IPS DF 6.9 (cell line): ENCODE measurements around the gene NFKBIB.

Source experiments
- DNase-seq: peaks from one replicate; pipeline ENCODE4 v3.0.0-alpha.2; 2013; ENCODE audit warnings: low read depth, low spot score
- H3K27ac ChIP-seq: one replicate; pipeline ENCODE4 v1.5.1; 2013; ENCODE audit warnings: low read length, control low read depth
- H3K27me3 ChIP-seq: 2 replicates; pipeline ENCODE4 v1.6.1; 2013; ENCODE audit warnings: mild to moderate bottlenecking, low read length; ENCODE audit not compliant: control insufficient read depth, insufficient read depth
- H3K36me3 ChIP-seq: 2 replicates; pipeline ENCODE4 v1.6.1; 2013; ENCODE audit warnings: low read length; ENCODE audit not compliant: control insufficient read depth, insufficient read depth
- H3K4me1 ChIP-seq: 2 replicates; pipeline ENCODE4 v1.6.1; 2013; ENCODE audit warnings: low read length; ENCODE audit not compliant: control insufficient read depth, insufficient read depth
- H3K4me3 ChIP-seq: 2 replicates; pipeline ENCODE4 v1.5.1; 2013; ENCODE audit warnings: mild to moderate bottlenecking, low read length
- H3K9me3 ChIP-seq: 2 replicates; pipeline ENCODE4 v1.6.1; 2013; ENCODE audit warnings: low read length, inconsistent platforms; ENCODE audit not compliant: control insufficient read depth, insufficient read depth
- WGBS: extraction: QIAGEN DNeasy Blood & Tissue Kit; methylation state at CpG from one replicate; pipeline ENCODE4 v1.1.7; 2013; ENCODE audit warnings: mixed read lengths, missing lambda C conversion rate; ENCODE audit not compliant: insufficient read length, insufficient coverage; 5-methylcytosine and 5-hydroxymethylcytosine counted together

NFKBIB gene

DNA sequence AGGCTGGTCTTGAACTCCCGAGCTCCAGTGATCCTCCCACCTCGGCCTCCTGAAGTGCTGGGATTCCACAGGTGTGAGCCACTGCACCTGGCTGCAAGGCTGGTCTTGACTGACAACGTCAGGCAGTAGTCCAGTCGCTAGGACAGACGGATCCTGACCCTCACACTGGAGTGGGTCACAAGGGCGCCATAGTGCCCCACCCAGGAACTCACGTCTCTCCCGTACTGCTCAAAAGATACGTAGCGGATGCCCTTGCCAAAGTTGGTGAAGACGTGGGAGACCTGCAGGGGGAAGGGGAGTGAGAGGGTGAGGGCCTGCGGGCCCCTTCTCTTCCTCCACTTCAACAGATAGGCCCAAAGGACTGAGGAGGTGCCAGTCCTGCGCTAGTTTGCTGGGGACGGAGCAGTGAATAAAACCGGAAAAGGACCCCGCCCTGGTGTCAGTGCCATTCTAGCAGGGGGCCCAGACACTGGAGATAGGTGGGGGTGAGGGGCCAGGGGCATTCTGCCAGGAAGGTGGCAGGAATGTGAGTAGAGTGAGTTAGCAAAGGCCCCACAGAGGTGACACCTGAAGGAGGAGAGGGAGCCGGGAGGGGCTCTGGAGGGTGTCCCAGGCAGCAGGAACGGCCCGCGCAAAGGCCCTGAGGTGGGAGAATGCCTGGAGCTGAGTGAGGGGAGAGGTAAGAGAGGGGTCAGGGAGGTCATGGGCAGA, 42.9 kb downstream of the NFKBIB start:
- Histone ChIP-seq H3K4me1 (peaks cover 2% of the 10 kb centered on the region; the same call in 1 of the 2 replicates), H3K36me3 (peaks cover 3% of the 10 kb centered on the region), H3K4me3 (no peak overlapping the region), H3K27ac (no peak overlapping the region), H3K9me3 (no peaks in the 10 kb centered on the region), H3K27me3 (no peaks in the 10 kb centered on the region)
- no CpG with 5 or more reads among the region's 20 CpGs for WGBS
- DNase-seq: no peak

DNA sequence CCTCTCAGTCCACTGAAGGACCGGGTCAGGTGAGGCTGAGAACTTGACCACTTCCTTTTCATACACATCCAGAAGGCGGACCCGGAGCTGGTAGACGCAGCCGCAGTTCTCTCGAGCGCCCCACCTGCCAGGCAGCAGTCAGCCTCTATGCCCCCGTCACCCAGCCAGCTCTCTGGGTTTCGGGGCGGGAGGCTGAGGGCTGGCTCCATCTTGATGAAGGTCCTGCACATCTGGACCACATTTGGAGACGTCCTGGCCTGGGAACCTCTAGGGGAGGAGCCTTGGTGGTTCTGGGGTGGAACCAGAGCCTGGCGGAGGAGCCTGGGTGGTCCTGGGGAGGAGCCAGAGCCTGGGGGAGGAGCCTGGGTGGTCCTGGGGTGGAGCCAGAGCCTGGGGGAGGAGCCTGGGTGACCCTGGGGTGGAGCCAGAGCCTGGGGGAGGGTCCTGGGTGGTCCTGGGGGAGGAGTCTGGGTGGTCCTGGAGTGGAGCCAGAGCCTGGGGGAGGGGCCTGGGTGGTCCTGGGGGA, 45.3 kb downstream of the NFKBIB start:
- Histone ChIP-seq H3K9me3 (no peaks in the 10 kb centered on the region), H3K4me1 (peaks cover 4% of the 10 kb centered on the region), H3K27ac (no peak overlapping the region), H3K4me3 (no peak overlapping the region), H3K27me3 (no peaks in the 10 kb centered on the region), H3K36me3 (peaks cover 3% of the 10 kb centered on the region)
- no peak for DNase-seq
- WGBS: no CpG with 5 or more reads among the region's 12 CpGs

DNA sequence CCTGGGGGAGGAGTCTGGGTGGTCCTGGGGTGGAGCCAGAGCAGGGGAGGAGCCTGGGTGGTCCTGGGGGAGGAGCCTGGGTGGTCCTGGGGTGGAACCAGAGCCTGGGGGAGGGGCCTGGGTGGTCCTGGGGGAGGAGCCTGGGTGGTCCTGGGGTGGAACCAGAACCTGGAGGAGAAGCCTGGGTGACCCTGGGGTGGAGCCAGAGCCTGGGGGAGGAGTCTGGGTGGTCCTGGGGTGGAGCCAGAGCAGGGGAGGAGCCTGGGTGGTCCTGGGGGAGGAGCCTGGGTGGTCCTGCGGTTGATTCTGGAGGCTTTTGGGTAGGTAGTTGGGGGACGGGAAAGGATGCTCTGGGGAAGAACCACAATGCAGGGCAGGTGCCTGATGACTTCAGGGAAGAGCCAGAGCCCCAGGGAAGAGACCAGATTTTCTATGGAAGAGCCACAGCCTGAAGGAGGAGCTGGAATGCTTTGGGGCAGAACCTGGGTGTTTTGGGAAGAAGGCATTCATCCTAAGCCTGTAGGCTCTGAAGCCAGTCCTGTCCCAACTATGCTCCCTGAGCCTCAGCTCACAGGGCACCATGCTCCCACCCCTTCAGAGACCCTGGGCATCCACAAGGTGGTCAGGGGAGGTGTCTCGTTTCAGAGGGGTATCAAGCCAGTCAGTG, 45.9 kb downstream of the NFKBIB start:
- no CpG with 5 or more reads among the region's 3 CpGs for WGBS
- H3K9me3 ChIP-seq: no peaks in the 10 kb centered on the region
- H3K27me3 ChIP-seq: no peaks in the 10 kb centered on the region
- peaks cover 3% of the 10 kb centered on the region for H3K36me3 ChIP-seq
- H3K4me1 ChIP-seq: peaks cover 8% of the 10 kb centered on the region
- H3K27ac ChIP-seq: no peak overlapping the region
- H3K4me3 ChIP-seq: no peak overlapping the region
- DNase-seq: no peak

DNA sequence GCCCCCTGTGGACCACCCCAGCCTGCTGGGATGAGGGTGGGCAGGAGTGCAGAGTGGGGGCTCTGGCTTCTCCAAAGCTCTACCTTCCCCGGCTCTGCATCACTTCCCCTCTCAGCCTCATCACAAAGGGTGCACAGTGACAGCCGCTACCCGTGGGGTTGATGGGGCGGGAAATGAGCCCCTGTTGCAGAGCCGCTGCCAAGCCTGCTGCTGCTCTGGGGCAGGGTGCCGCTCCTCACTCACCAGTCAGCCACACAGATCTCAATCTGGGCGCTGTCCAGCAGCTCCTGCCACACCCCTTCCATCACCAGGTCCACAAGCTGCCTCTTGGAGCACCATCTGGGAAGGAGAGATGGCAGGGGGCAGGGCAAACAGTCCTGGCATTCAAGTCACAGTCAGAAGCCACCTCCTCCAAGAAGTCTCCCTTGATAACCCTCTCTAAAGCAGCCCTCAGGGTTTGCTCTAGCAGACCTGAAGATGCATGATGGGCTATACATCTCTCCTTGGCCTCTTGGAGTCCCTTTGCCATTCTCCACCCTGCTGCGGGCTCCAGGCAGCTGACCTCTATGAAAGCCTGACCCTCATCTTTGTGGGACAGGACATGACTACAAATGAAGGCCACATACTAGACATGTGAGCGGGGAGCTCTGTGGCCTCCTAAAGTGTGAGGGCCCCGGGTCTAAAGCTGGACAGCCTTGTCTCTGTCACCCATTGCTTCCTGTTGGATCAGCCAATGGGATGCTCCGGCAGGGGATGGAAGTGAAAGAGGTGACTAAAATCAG, 46.7 kb downstream of the NFKBIB start:
- WGBS: no CpG with 5 or more reads among the region's 11 CpGs
- no peak for DNase-seq
- H3K36me3 ChIP-seq: peaks cover 3% of the 10 kb centered on the region
- peaks cover 8% of the 10 kb centered on the region for H3K4me1 ChIP-seq
- no peaks in the 10 kb centered on the region for H3K9me3 ChIP-seq
- no peak overlapping the region for H3K4me3 ChIP-seq
- H3K27me3 ChIP-seq: no peaks in the 10 kb centered on the region
- H3K27ac ChIP-seq: no peak overlapping the region

DNA sequence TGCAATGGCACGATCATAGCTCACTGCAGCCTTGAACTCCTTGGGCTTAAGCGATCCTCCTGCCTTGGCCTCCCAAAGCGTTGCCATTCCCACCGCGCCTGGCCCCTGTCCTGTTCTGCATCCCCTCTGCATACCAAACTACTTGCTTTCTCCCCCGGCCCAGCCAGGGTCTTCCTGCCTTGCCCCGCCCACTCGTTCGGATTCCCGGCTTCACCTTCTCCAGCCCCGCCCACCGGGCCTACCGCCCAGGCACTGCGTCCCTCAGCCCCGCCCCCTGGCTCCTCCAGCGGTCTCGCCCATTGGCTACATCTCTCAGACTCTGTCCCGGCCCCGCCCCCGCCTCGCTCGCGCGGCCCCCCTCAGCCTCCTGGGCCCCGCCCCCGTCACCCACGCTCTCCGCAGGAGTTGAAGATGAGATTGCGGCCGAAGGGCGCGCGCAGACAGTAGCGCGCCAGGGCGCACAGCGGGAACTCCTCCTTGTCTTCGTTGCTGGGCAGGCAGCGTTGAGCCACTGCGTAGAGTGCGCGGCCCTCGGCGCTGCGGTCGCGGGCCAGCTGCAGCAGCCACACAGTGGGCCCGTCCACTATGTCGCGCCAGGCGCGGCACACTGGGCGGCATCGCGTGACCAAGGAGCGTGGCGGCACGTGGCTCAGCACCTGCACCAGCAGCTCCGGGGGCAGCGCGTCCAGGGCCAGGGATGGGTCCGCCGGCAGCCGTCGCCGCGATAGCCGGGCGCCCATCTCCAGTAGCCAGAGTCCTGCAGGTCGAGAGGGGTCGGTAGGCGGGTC, 50.0 kb downstream of the NFKBIB start:
- WGBS: no CpG with 5 or more reads among the region's 72 CpGs
- no peaks in the 10 kb centered on the region for H3K9me3 ChIP-seq
- no peaks in the 10 kb centered on the region for H3K27me3 ChIP-seq
- peak overlapping the region; percentile 61 for H3K4me3 ChIP-seq
- no peak overlapping the region for H3K27ac ChIP-seq
- H3K36me3 ChIP-seq: peaks cover 3% of the 10 kb centered on the region
- peak; percentile 95 for DNase-seq
- H3K4me1 ChIP-seq: peaks cover 5% of the 10 kb centered on the region

DNA sequence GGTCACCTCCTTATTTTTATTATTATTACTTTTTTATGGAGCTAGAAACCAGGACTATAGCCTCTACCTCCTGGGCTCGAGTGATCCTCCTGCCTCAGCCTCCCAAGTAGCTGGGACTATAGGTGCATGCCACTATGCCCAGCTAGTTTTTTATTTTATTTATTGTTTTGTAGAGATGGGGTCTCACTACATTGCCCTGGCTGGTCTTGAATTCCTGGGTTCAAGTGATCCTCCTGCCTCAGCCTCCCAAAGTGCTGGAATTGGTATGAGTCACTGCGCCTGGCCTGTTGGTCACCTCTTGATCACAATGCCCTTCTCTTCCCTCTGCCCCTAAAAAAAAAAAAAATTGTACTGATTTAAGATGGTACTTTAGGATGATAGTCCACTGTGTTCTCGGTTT, 51.4 kb downstream of the NFKBIB start:
- WGBS: no CpG with 5 or more reads among the region's 3 CpGs
- no peaks in the 10 kb centered on the region for H3K9me3 ChIP-seq

DNA sequence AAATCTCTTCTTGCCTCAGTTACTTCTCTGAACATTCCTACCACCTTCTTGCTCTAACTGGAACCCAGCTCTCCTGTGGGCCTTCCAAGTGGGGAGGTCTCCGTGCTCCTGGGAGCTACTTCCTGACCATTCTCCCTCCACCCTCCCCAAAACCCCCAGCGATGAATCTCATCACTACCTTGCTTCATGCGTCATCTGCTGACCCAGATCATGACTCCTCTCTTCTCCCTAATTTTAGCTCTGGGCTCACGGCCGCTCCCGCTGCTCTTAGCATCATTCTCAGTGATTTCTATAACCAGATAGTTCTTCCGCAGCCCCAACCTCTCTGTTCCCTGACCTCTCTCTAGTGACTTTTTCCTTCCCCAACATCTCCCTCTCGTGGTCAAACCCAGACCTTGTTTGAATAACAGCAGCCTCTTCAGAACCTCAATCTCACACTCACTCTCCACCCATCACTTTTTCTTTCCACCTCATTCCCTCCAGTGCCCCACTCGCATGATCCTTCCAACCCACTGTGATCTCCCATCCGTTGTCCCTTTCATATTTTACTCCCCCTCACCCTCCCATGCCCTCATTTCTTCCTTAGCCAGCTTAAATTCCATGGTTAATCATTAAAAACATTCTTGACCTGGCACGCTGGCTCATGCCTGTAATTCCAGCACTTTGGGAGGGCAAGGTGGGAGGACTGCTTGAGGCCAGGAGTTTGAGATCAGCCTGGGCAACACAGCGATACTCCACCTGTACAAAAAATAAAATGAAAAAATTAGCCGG, 52.8 kb downstream of the NFKBIB start:
- Histone ChIP-seq H3K36me3 (no peaks in the 10 kb centered on the region; the same call in 1 of the 2 replicates), H3K27ac (no peak overlapping the region), H3K4me1 (peaks cover 5% of the 10 kb centered on the region), H3K27me3 (no peaks in the 10 kb centered on the region), H3K4me3 (no peak overlapping the region), H3K9me3 (no peaks in the 10 kb centered on the region)
- 100% methylated on average over 1 of the region's 13 CpGs for WGBS
- DNase-seq: no peak

More for the DNA sequence above, 51.4 kb downstream of the NFKBIB start:
- no peak overlapping the region for H3K4me3 ChIP-seq
- no peak for DNase-seq
- H3K36me3 ChIP-seq: no peaks in the 10 kb centered on the region; the same call in 1 of the 2 replicates
- no peak overlapping the region for H3K27ac ChIP-seq
- H3K4me1 ChIP-seq: peaks cover 5% of the 10 kb centered on the region
- H3K27me3 ChIP-seq: no peaks in the 10 kb centered on the region

DNA sequence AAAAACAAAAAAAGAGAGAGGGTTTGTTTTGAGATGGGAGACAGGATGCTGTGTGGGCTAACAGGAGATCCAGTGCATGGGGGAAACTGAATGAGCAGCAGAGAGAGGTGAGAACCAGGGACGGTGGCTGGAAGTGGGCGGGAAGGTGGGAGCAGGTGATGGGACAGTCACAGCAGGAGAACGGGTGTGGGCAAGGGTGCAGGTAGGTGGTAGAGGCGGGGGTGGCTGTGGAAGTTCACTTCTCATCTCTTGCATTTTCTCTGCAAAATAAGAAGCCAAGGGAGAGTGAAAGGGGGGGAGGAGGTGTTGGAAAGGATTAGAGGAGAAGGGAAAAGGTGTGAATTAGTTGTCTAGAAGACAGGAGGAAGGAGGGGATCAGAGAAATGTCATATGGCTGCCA, 53.9 kb downstream of the NFKBIB start:
- no peak overlapping the region for H3K4me3 ChIP-seq
- H3K9me3 ChIP-seq: no peaks in the 10 kb centered on the region
- no peaks in the 10 kb centered on the region for H3K27me3 ChIP-seq
- no peak overlapping the region for H3K27ac ChIP-seq
- no CpG with 5 or more reads among the region's 4 CpGs for WGBS
- no peak for DNase-seq
- H3K36me3 ChIP-seq: no peaks in the 10 kb centered on the region; the same call in 1 of the 2 replicates
- peaks cover 5% of the 10 kb centered on the region for H3K4me1 ChIP-seq

DNA sequence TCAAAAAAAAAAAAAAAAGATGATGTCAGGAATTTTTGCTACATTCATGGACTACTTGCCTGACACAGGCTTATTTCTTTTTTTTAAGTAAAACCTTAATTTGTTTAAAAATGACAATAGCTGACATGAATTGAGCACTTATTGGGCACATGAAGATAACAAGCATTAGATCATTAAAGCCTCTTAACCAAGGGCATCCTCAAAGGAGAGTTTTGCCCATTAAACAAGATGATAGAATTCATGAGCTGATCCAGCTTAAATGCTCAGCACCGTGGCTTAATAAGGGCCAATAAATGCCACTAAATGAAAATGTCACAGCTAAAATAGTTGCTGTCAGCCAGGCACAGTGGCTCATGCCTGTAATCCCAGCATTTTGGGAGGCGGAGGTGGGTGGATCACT, 56.5 kb downstream of the NFKBIB start:
- no peak for DNase-seq
- no peaks in the 10 kb centered on the region for H3K4me1 ChIP-seq
- no peak overlapping the region for H3K27ac ChIP-seq
- WGBS: no CpG with 5 or more reads among the region's 2 CpGs
- H3K36me3 ChIP-seq: no peaks in the 10 kb centered on the region
- no peaks in the 10 kb centered on the region for H3K9me3 ChIP-seq
- H3K4me3 ChIP-seq: no peak overlapping the region
- no peaks in the 10 kb centered on the region for H3K27me3 ChIP-seq
